Measurements from ENCODE around the gene HSPBP1.

The HSPBP1 gene

DNA sequence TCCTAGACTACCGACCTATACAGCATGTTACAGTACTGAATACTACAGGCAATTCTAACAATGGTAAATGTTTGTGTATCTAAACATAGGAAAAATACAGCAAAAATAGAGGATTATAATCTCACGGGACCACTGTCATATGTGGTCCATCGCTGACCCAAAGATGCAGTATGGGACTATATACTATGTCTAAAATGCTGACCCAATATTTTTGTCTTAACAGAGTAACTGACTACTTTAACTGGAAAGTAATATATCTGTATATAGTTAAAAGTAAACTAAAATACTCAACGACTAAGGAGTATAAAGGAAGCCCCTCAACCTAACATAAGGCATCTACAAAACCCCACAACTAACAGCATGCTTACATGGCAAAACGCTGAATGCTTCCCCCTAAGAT, 46.9 kb downstream of the HSPBP1 start:
- Histone ChIP-seq H4K20me1 (peaks cover 66 to 99% (median 94%) of the 10 kb centered on the region in 11 experiments; a peak in 21 of 22 replicates), H3K4me3 (no peak overlapping the region), H3K9me3 (replicated peaks in 1 of 11) (no peaks in the 10 kb centered on the region), H3K27me3 (no peaks in the 10 kb centered on the region), H3K9ac (peak overlapping the region in 1 of 11 experiments; percentile 26; a peak in 1 of 22 replicates), H3K4me1 (peaks cover 0 to 13% (median 0%) of the 10 kb centered on the region in 10 experiments; a peak in 4 of 20 replicates), H3K36me3 (peaks cover 95 to 99% (median 97%) of the 10 kb centered on the region in 11 experiments), H3K4me2 (no peak overlapping the region), H3K27ac (no peak overlapping the region)
- no peak for TF ChIP-seq Cebpa-rat (IDR thresholded peaks at IDR 0.05)

DNA sequence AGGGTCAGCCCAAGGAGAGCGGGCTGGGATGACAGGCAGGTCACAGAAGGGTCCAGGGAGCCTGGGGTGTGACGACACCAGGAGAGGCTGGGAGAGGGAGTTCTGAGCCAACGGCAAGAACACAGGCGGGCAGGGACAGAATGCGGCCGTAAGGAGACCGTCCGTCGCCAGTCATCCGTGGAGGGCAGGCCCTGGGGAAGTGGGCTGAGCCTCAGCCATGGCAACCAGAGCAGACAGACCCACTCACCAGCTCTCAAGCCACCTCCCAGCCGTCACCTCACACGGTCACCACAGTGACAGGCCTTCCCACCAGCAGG, 47.7 kb downstream of the HSPBP1 start:
- H3K9me3 ChIP-seq (replicated peaks in 1 of 11) = no peaks in the 10 kb centered on the region
- peak overlapping the region in 1 of 11 experiments; percentile 47; a peak in 1 of 22 replicates for H3K4me2 ChIP-seq
- H3K4me3 ChIP-seq = no peak overlapping the region
- peak overlapping the region in 1 of 11 experiments; percentile 26; a peak in 1 of 22 replicates for H3K9ac ChIP-seq
- no peak for TF ChIP-seq Cebpa-rat (IDR thresholded peaks at IDR 0.05)
- H3K27ac ChIP-seq = peak overlapping the region in 1 of 11 experiments; percentile 9; a peak in 1 of 22 replicates
- H3K4me1 ChIP-seq = peaks cover 0 to 13% (median 0%) of the 10 kb centered on the region in 10 experiments; a peak in 4 of 20 replicates
- H3K36me3 ChIP-seq = peaks cover 95 to 99% (median 97%) of the 10 kb centered on the region in 11 experiments
- peaks cover 70 to 99% (median 94%) of the 10 kb centered on the region in 11 experiments; a peak in 21 of 22 replicates for H4K20me1 ChIP-seq
- H3K27me3 ChIP-seq = no peaks in the 10 kb centered on the region

DNA sequence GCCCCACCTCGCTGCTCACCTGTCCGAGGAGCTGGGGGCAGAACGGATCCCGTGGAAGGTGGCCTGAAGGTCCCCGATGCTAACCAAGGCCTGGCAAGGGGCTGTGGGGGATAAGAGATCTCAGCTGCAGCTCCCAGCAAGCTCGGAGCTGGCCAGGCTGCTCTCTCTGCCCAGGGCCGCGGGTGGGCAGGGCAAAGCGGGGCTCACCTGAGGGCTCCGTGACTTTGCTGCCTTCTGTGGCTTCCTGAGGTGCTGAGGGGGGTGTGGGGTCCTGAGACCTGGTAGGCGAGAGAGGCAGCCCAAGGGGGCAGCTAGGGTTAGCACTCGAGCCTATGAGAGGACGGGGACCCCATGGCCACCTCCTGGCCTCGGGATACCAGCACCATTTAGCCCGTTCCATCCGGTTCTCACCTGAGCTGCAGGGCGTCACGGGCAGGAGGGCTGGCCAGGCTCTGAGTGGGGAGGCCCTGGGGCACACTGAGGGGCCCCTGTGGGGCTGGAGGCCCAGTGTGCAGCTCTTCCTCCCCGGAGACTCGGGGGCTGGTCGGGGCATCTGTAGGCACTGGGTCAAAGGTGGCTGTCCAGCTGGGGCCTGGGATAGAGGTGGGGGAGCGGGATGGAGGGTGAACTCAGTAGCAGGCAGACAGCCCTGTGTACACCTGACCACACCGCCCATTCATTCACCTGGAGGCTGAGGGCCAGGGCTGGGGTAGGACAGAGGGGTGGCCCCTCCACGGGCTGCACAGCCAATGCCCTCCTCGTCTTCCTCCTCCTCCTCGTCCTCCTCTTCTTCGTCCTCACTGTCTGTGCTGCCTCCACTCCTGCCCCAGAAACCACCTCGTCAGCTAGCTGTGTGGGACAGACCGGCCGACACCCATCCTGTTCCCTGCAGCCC, 48.3 kb downstream of the HSPBP1 start:
- peaks cover 95 to 99% (median 97%) of the 10 kb centered on the region in 11 experiments for H3K36me3 ChIP-seq
- no peak for TF ChIP-seq Cebpa-rat (IDR thresholded peaks at IDR 0.05)

DNA sequence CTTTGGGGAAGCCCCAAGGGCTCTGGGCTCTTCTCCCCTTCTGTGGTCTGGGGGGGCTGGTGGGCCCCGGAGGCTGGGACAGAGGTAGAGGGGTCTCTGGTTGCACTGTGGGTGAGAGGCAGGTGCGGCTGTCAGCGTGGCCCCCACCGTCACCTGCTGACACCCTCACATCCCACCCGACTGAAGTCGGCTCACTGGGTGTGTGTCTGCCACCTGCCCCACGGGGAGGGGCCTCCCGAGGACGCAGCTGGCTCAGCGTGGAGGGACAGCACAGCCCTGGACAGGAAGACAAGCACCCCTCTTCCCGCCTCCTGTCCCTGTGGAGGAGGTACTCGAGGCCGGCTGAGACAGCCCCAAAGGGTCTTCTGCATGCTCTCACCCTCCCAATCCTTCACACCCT, 49.1 kb downstream of the HSPBP1 start:
- no peak overlapping the region for H3K4me3 ChIP-seq
- no peak for TF ChIP-seq Cebpa-rat (IDR thresholded peaks at IDR 0.05)
- H4K20me1 ChIP-seq = peaks cover 75 to 99% (median 94%) of the 10 kb centered on the region in 11 experiments; a peak in 21 of 22 replicates
- no peaks in the 10 kb centered on the region for H3K27me3 ChIP-seq
- H3K4me2 ChIP-seq = no peak overlapping the region
- H3K36me3 ChIP-seq = peaks cover 93 to 99% (median 97%) of the 10 kb centered on the region in 11 experiments
- H3K4me1 ChIP-seq = peaks cover 0 to 13% (median 0%) of the 10 kb centered on the region in 10 experiments; a peak in 4 of 20 replicates
- H3K9ac ChIP-seq = no peak overlapping the region
- no peaks in the 10 kb centered on the region for H3K9me3 ChIP-seq (replicated peaks in 1 of 11)
- no peak overlapping the region for H3K27ac ChIP-seq

More for the DNA sequence above, 48.3 kb downstream of the HSPBP1 start:
- H3K27me3 ChIP-seq = no peaks in the 10 kb centered on the region
- H3K9me3 ChIP-seq (replicated peaks in 1 of 11) = no peaks in the 10 kb centered on the region
- peak overlapping the region in 1 of 11 experiments; percentile 9; a peak in 2 of 22 replicates for H3K27ac ChIP-seq
- no peak overlapping the region for H3K9ac ChIP-seq
- peak overlapping the region in 1 of 11 experiments; percentile 47; a peak in 1 of 22 replicates for H3K4me2 ChIP-seq
- peaks cover 70 to 99% (median 94%) of the 10 kb centered on the region in 11 experiments; a peak in 21 of 22 replicates for H4K20me1 ChIP-seq
- H3K4me1 ChIP-seq = peaks cover 0 to 13% (median 0%) of the 10 kb centered on the region in 10 experiments; a peak in 4 of 20 replicates
- no peak overlapping the region for H3K4me3 ChIP-seq

DNA sequence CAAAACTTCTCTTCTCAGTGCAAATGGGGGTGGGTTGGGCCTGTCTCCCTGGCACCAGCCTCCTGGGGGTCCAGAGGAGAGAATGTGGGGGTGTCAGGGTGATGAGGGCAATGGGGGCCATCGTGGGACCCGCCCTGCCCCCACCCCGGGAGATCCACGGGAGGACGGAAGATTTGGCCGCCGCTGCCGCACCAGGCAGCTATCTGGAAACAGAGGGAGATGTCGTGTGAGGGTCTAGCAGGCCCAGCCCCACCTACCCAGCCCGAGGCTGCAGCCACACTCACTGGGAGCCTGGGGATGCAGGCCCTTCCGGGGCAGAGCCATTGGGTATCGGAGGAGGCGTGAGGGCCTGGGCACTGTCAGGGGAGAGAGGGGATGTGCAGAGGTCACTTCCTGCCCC, 49.6 kb downstream of the HSPBP1 start:
- Histone ChIP-seq H3K4me1 (peaks cover 0 to 13% (median 0%) of the 10 kb centered on the region in 10 experiments; a peak in 4 of 20 replicates), H3K27ac (no peak overlapping the region), H3K36me3 (peaks cover 92 to 99% (median 97%) of the 10 kb centered on the region in 11 experiments), H3K27me3 (no peaks in the 10 kb centered on the region), H4K20me1 (peaks cover 80 to 99% (median 94%) of the 10 kb centered on the region in 11 experiments; a peak in 21 of 22 replicates), H3K9ac (no peak overlapping the region), H3K4me3 (no peak overlapping the region), H3K4me2 (no peak overlapping the region), H3K9me3 (replicated peaks in 1 of 11) (no peaks in the 10 kb centered on the region)
- TF ChIP-seq Cebpa-rat (IDR thresholded peaks at IDR 0.05) = no peak

DNA sequence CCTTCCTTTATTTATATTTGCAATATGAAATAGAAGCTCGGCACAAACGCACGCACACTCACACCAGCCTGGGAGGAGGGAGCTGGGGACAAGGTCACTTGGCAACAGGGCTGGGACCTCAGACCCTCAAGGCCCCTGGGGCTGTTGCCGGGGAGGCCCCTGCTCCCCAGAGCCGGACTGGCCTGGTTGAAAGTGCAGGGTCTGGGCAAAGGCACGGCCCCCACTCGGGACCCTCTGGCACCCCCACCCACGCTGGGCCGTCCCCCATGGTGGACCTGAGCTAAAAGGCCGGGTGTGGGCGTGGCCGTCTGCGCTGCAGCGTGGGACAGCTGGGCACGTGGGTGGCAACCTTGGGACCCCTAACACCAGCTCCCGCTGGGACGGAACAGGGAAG, 50.1 kb downstream of the HSPBP1 start:
- Histone ChIP-seq H4K20me1 (peaks cover 77 to 98% (median 94%) of the 10 kb centered on the region in 11 experiments; a peak in 21 of 22 replicates), H3K4me2 (no peak overlapping the region), H3K9me3 (replicated peaks in 1 of 11) (no peaks in the 10 kb centered on the region), H3K36me3 (peaks cover 86 to 97% (median 94%) of the 10 kb centered on the region in 11 experiments), H3K4me1 (peaks cover 0 to 13% (median 0%) of the 10 kb centered on the region in 10 experiments; a peak in 4 of 20 replicates), H3K27ac (no peak overlapping the region), H3K4me3 (no peak overlapping the region), H3K27me3 (no peaks in the 10 kb centered on the region), H3K9ac (no peak overlapping the region)
- no peak for TF ChIP-seq Cebpa-rat (IDR thresholded peaks at IDR 0.05)

DNA sequence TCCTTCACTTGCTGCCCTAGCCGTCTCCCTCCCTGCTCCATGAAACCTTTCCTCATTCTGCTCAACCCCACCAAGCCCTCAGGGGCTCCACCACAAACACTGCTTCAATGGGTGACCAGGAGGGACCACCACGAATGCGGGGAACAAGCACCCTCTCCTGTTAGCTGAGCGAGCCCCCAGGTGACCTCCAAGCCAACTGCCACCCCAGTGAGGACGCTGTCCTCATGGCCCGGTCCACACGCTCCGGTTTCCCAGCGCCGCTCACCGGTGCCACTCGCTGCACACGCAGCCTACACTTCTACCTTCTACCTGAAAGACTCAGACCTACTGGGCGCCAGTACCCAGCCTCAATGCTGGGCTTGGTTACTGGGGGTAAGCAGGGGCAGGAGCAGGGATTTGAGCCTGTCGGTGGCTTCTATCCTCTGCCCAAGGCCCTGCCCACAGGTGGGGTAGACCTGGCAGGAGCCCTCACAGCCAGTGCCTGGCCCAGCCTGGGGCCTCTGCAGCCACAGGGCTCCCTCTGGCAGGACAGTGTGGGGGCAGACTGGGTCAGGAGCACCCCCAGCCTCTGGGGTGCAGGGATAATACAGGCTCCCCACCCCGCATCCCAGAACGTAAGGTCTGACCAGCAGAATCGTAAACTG, 50.6 kb downstream of the HSPBP1 start:
- Histone ChIP-seq H3K9me3 (replicated peaks in 1 of 11) (no peaks in the 10 kb centered on the region), H3K27me3 (no peaks in the 10 kb centered on the region), H3K36me3 (peaks cover 81 to 94% (median 91%) of the 10 kb centered on the region in 11 experiments), H3K4me1 (peaks cover 0 to 13% (median 0%) of the 10 kb centered on the region in 10 experiments; a peak in 4 of 20 replicates), H3K27ac (no peak overlapping the region), H3K4me2 (no peak overlapping the region), H3K4me3 (no peak overlapping the region), H3K9ac (no peak overlapping the region), H4K20me1 (peaks cover 71 to 98% (median 89%) of the 10 kb centered on the region in 11 experiments; a peak in 21 of 22 replicates)
- TF ChIP-seq Cebpa-rat (IDR thresholded peaks at IDR 0.05) = no peak

DNA sequence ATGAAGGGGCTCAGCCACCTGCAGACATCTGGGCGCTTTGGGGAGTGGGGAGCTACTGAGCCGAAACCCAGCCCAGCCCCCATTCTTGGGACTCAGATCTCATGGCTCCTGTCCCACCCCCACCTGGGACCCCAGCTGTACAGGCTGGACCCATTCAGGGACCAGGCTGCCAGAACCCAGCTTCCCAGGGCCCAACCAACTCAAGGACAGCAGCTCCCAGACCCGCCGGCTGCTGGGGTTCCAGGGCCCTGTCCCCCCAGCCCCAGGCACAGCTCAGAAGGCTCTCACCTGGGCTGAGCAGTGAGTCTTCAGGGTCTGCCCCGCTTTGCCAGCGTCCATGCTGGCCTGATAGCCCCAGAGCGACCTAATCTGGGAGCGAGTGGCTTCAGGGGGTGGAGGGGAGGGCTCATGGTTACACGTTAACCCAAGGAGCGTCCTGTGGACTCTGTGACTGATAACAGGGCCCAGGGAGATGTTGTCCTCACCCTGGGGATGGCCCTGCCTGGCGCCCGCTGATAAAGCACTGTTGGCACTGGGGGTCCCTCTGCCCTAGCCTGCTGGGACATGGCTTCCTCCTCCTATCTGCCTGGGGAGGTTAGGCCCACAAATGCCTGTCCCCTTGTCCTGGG, 51.4 kb downstream of the HSPBP1 start, which contains the start of gene TMEM86B:
Gene TMEM86B (minus strand): TSS at position 361 of the 629 bp plus-strand sequence. CDS start 22 bp downstream, at position 339.
- peaks cover 0 to 13% (median 0%) of the 10 kb centered on the region in 10 experiments; a peak in 4 of 20 replicates for H3K4me1 ChIP-seq
- H4K20me1 ChIP-seq = peaks cover 66 to 98% (median 89%) of the 10 kb centered on the region in 11 experiments; a peak in 21 of 22 replicates
- peaks cover 79 to 94% (median 89%) of the 10 kb centered on the region in 11 experiments for H3K36me3 ChIP-seq

More for the DNA sequence above, 51.4 kb downstream of the HSPBP1 start, which contains the start of gene TMEM86B:
- TF ChIP-seq Cebpa-rat (IDR thresholded peaks at IDR 0.05) = no peak
- Histone ChIP-seq H3K4me3 (no peak within 1 kb of the TSS), H3K27ac (no peak within 1 kb of the TSS), H3K9me3 (replicated peaks in 1 of 11) (no peaks in the 10 kb centered on the region), H3K4me2 (no peak within 1 kb of the TSS), H3K27me3 (no peaks in the 10 kb centered on the region), H3K9ac (no peak within 1 kb of the TSS)

Data from BLaER1 treated with 17β-estradiol and CSF1 and Interleukin-3, amounts not matched to agents 10 nM and 100 nM (cell line).